GM23338 (cell line): ENCODE results near the gene CEACAM19. TPM values are rescaled to one million over a fixed set of nuclear protein-coding genes. Genes with fewer than 3 reads are reported as not detected.

Source experiments
- ATAC-seq: fragments of 200-7000 bp; cut with Tn5 transposase; 3 replicates; pipeline ENCODE4 v1.9.1; 2020
- DNase-seq: peaks from one replicate; pipeline ENCODE4 v3.0.0-alpha.2; 2015; ENCODE audit warnings: low spot score
- H2AFZ ChIP-seq: fragments of 200-600 bp; sonication (generic); 2 replicates; pipeline ENCODE4 v1.8.0; 2016; ENCODE audit warnings: antibody characterized with exemption, mild to moderate bottlenecking, moderate library complexity
- H3F3A ChIP-seq: fragments of 200-600 bp; sonication (generic); replicated peaks from 2 replicates; pipeline ENCODE4 v1.8.0; 2017; ENCODE audit warnings: antibody characterized with exemption, mixed run types, low read depth
- H3K27ac ChIP-seq: fragments of 200-600 bp; sonication (generic); 2 replicates; pipeline ENCODE4 v1.6.1; 2016; ENCODE audit warnings: low read depth
- H3K27me3 ChIP-seq: fragments of 200-600 bp; sonication (generic); 2 replicates; pipeline ENCODE4 v1.8.0; 2016; ENCODE audit warnings: mild to moderate bottlenecking, mixed run types, moderate library complexity; ENCODE audit not compliant: insufficient read depth
- H3K36me3 ChIP-seq: fragments of 200-600 bp; sonication (generic); 2 replicates; pipeline ENCODE4 v1.8.0; 2016; ENCODE audit warnings: mild to moderate bottlenecking; ENCODE audit not compliant: insufficient read depth
- H3K4me1 ChIP-seq: fragments of 200-600 bp; sonication (generic); 2 replicates; pipeline ENCODE4 v1.8.0; 2016; ENCODE audit warnings: mild to moderate bottlenecking, moderate library complexity; ENCODE audit not compliant: insufficient read depth
- H3K4me2 ChIP-seq: fragments of 200-600 bp; sonication (generic); 2 replicates; pipeline ENCODE4 v1.7.1; 2017; ENCODE audit warnings: mixed run types
- H3K4me3 ChIP-seq: fragments of 200-600 bp; sonication (generic); 2 replicates; pipeline ENCODE4 v1.6.1; 2016; ENCODE audit warnings: mixed run types
- H3K79me2 ChIP-seq: fragments of 200-600 bp; sonication (generic); replicated peaks from 2 replicates; pipeline ENCODE4 v1.8.0; 2017; ENCODE audit warnings: mild to moderate bottlenecking; ENCODE audit not compliant: insufficient read depth
- H3K9me2 ChIP-seq: fragments of 200-600 bp; sonication (generic); 2 replicates; pipeline ENCODE4 v1.8.0; 2017; ENCODE audit not compliant: insufficient read depth
- H4K20me1 ChIP-seq: fragments of 200-600 bp; sonication (generic); replicated peaks from 2 replicates; pipeline ENCODE4 v1.8.0; 2017; ENCODE audit warnings: mild to moderate bottlenecking; ENCODE audit not compliant: insufficient read depth
- H3K27ac Mint-ChIP-seq: 2 replicates; pipeline ENCODE4 v1.8.0; 2020; ENCODE audit warnings: inconsistent platforms, mild to moderate bottlenecking, moderate library complexity, mixed read lengths
- H3K27me3 Mint-ChIP-seq: 3 replicates; pipeline ENCODE4 v1.8.0; 2022; ENCODE audit warnings: low read depth, mild to moderate bottlenecking, moderate library complexity, mixed read lengths, inconsistent platforms; ENCODE audit not compliant: insufficient read depth, poor library complexity
- H3K36me3 Mint-ChIP-seq: 3 replicates; pipeline ENCODE4 v1.8.0; 2021; ENCODE audit warnings: low read depth, mild to moderate bottlenecking, inconsistent platforms, moderate library complexity, mixed read lengths
- H3K4me1 Mint-ChIP-seq: 3 replicates; pipeline ENCODE4 v1.8.0; 2020; ENCODE audit warnings: mild to moderate bottlenecking, inconsistent platforms, mixed read lengths
- H3K4me3 Mint-ChIP-seq: 3 replicates; pipeline ENCODE4 v1.8.0; 2021; ENCODE audit warnings: moderate library complexity, mild to moderate bottlenecking, inconsistent platforms, mixed read lengths
- H3K9me3 Mint-ChIP-seq: 3 replicates; pipeline ENCODE4 v1.8.0; 2020; ENCODE audit warnings: moderate library complexity, mild to moderate bottlenecking, inconsistent platforms, mixed read lengths
- CREB1 ChIP-seq: fragments of 250-450 bp; sonication (Bioruptor Pico); IDR thresholded peaks from 2 replicates; pipeline ENCODE4 v1.5.0; 2020; ENCODE audit warnings: low read depth, mild to moderate bottlenecking, moderate library complexity
- EZH2 ChIP-seq: fragments of 200-600 bp; sonication (generic); IDR thresholded peaks from one replicate; pipeline ENCODE4 v1.8.0; 2017; ENCODE audit warnings: antibody characterized with exemption, mild to moderate bottlenecking, low read depth; ENCODE audit not compliant: unreplicated experiment
- EZH2phosphoT487 ChIP-seq: fragments of 200-600 bp; sonication (generic); IDR thresholded peaks from one replicate; pipeline ENCODE4 v1.8.1; 2018; ENCODE audit warnings: antibody characterized with exemption; ENCODE audit not compliant: unreplicated experiment
- POLR2AphosphoS5 ChIP-seq: IDR thresholded peaks from 2 replicates; pipeline ENCODE4 v1.6.1; 2016; ENCODE audit warnings: antibody characterized with exemption, low read depth
- long read RNA-seq: library from polyadenylated mRNA; unstranded; transcript quantifications from one replicate; pipeline ENCODE4 v2.0.0, GENCODE V29; 2020; ENCODE audit not compliant: unreplicated experiment
- polyA plus RNA-seq: library from polyadenylated mRNA; unstranded; fragments of >200 nt; fragmentation: Nextera tagmentation; extraction: Ambion mirVana; gene quantifications from 2 replicates; pipeline ENCODE4 v1.2.1, GENCODE V29; 2016
- total RNA-seq: library from RNA; depleted of rRNA; stranded (reverse); fragments of >200 nt; shearing (Covaris generic); gene quantifications from 2 replicates; pipeline ENCODE4 v1.2.3, GENCODE V29; 2014; rRNA removed
- TF ChIP-seq, protein P1 (sequence below), 2 experiments: fragments of 200-600 bp in 1 of 2; sonication (generic) in 1 of 2; conservative IDR thresholded peaks; 2 replicates each; pipeline versions ENCODE4 v1.5.1 to v1.6.1; 2016 to 2017; ENCODE audit warnings: antibody characterized with exemption in 2 of 2, low read depth in 2 of 2, mild to moderate bottlenecking in 2 of 2, moderate library complexity in 1 of 2
- TF ChIP-seq, protein P2 (sequence below): IDR thresholded peaks from one replicate; pipeline ENCODE4 v1.6.1; 2018; ENCODE audit warnings: antibody characterized with exemption; ENCODE audit not compliant: unreplicated experiment
- TF ChIP-seq, protein P3 (sequence below): IDR thresholded peaks from 2 replicates; pipeline ENCODE4 v1.6.1; 2016; ENCODE audit warnings: antibody characterized with exemption

The CEACAM19 gene, protein sequence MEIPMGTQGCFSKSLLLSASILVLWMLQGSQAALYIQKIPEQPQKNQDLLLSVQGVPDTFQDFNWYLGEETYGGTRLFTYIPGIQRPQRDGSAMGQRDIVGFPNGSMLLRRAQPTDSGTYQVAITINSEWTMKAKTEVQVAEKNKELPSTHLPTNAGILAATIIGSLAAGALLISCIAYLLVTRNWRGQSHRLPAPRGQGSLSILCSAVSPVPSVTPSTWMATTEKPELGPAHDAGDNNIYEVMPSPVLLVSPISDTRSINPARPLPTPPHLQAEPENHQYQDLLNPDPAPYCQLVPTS
- 0.16 and 0.38 TPM in 2 replicates for total RNA-seq
- 0.56 and 0.76 TPM in 2 replicates for polyA plus RNA-seq
- long read RNA-seq = 0 reads

DNA sequence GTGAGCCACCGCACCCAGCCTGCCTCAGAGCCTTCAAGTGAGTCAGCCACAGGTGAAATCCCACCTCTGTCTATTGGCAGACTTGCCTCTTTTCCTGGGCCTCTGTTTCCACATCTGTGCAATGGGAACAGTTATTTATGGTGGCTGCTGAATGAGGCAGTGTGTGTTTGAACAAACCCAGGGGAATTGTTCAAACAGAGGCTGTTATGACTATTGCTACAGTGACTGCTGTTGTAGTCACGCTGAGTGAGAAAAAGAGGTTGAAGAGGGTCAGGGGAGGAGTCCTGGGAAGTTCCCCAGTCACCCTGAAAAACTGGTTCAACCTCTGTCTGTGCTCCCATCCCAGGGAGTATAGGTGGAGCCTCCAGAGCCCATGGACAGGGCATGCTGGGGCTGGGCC lies at the start of gene CEACAM19:
Gene CEACAM19 (plus strand): TSS at position 83 of the 400 bp plus-strand sequence. CDS start 450 bp downstream, outside the sequence.
- no peaks in the 10 kb centered on the region; the same call in 2 of the 3 replicates for H3K9me3 Mint-ChIP-seq
- H3K79me2 ChIP-seq = no peaks in the 10 kb centered on the region
- 0 out of 3 replicates have a peak, but pooled peaks cover 2% of the 10 kb centered on the region for H3K36me3 Mint-ChIP-seq
- H3K4me2 ChIP-seq = no peak within 1 kb of the TSS
- no peak within 1 kb of the TSS for H2AFZ ChIP-seq
- no peak within 1 kb of the TSS for H3K27ac ChIP-seq
- no peaks in the 10 kb centered on the region for H3K36me3 ChIP-seq
- 0 out of 2 replicates have a peak, but pooled peaks cover under 1% of the 10 kb centered on the region for H3K4me1 ChIP-seq
- H3K9me2 ChIP-seq = no peaks in the 10 kb centered on the region
- H3K27me3 Mint-ChIP-seq = peaks cover 5% of the 10 kb centered on the region
- H4K20me1 ChIP-seq = no peaks in the 10 kb centered on the region
- TF ChIP-seq, protein P1, sequence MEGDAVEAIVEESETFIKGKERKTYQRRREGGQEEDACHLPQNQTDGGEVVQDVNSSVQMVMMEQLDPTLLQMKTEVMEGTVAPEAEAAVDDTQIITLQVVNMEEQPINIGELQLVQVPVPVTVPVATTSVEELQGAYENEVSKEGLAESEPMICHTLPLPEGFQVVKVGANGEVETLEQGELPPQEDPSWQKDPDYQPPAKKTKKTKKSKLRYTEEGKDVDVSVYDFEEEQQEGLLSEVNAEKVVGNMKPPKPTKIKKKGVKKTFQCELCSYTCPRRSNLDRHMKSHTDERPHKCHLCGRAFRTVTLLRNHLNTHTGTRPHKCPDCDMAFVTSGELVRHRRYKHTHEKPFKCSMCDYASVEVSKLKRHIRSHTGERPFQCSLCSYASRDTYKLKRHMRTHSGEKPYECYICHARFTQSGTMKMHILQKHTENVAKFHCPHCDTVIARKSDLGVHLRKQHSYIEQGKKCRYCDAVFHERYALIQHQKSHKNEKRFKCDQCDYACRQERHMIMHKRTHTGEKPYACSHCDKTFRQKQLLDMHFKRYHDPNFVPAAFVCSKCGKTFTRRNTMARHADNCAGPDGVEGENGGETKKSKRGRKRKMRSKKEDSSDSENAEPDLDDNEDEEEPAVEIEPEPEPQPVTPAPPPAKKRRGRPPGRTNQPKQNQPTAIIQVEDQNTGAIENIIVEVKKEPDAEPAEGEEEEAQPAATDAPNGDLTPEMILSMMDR (conservative IDR thresholded peaks at IDR 0.05; ENCODE audit: low read depth in 2 of 2) = no peak
- TF ChIP-seq EZH2 = no peak
- no peak for TF ChIP-seq POLR2AphosphoS5
- no peak for ATAC-seq
- H3K4me3 ChIP-seq = no peak within 1 kb of the TSS
- H3K4me1 Mint-ChIP-seq = no peaks in the 10 kb centered on the region
- DNase-seq = no peak
- no peaks in the 10 kb centered on the region for H3K27me3 ChIP-seq
- no peak within 1 kb of the TSS for H3K4me3 Mint-ChIP-seq
- H3F3A ChIP-seq = no peaks in the 10 kb centered on the region
- no peak within 1 kb of the TSS for H3K27ac Mint-ChIP-seq

DNA sequence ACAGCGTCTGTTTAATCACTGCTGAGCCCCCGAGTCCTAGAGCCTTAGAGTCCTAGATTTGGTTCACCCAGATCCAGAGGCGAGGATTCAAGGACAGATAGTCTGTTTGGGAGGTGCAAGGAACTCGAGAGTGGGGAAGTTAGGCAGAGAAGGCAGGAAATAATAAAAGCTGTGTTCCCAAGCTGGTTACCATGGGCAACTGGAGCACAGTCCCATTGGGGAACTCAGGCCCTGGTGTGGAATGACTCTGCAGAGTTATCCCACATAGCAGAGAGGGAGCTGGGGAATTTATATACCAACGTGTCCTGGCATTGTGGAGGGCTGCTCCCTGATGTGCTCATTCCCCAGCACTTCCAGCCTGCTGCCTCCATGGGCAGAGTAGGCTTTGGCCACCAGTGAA lies 48.2 kb upstream of the CEACAM19 start:
- no peaks in the 10 kb centered on the region for H3K4me1 Mint-ChIP-seq
- no peaks in the 10 kb centered on the region for H3K36me3 Mint-ChIP-seq
- TF ChIP-seq CREB1 (CRISPR knock-in tag) = no peak
- TF ChIP-seq, protein P2, sequence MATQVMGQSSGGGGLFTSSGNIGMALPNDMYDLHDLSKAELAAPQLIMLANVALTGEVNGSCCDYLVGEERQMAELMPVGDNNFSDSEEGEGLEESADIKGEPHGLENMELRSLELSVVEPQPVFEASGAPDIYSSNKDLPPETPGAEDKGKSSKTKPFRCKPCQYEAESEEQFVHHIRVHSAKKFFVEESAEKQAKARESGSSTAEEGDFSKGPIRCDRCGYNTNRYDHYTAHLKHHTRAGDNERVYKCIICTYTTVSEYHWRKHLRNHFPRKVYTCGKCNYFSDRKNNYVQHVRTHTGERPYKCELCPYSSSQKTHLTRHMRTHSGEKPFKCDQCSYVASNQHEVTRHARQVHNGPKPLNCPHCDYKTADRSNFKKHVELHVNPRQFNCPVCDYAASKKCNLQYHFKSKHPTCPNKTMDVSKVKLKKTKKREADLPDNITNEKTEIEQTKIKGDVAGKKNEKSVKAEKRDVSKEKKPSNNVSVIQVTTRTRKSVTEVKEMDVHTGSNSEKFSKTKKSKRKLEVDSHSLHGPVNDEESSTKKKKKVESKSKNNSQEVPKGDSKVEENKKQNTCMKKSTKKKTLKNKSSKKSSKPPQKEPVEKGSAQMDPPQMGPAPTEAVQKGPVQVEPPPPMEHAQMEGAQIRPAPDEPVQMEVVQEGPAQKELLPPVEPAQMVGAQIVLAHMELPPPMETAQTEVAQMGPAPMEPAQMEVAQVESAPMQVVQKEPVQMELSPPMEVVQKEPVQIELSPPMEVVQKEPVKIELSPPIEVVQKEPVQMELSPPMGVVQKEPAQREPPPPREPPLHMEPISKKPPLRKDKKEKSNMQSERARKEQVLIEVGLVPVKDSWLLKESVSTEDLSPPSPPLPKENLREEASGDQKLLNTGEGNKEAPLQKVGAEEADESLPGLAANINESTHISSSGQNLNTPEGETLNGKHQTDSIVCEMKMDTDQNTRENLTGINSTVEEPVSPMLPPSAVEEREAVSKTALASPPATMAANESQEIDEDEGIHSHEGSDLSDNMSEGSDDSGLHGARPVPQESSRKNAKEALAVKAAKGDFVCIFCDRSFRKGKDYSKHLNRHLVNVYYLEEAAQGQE = no peak
- TF ChIP-seq, protein P3, sequence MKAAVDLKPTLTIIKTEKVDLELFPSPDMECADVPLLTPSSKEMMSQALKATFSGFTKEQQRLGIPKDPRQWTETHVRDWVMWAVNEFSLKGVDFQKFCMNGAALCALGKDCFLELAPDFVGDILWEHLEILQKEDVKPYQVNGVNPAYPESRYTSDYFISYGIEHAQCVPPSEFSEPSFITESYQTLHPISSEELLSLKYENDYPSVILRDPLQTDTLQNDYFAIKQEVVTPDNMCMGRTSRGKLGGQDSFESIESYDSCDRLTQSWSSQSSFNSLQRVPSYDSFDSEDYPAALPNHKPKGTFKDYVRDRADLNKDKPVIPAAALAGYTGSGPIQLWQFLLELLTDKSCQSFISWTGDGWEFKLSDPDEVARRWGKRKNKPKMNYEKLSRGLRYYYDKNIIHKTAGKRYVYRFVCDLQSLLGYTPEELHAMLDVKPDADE = no peak
- no peak for TF ChIP-seq POLR2AphosphoS5
- TF ChIP-seq, protein P1 (conservative IDR thresholded peaks at IDR 0.05; ENCODE audit: low read depth in 2 of 2) = no peak
- TF ChIP-seq EZH2phosphoT487 = no peak
- peaks cover 2% of the 10 kb centered on the region; the same call in 1 of the 3 replicates for H3K9me3 Mint-ChIP-seq
- Histone ChIP-seq H2AFZ (no peak overlapping the region), H3K79me2 (no peaks in the 10 kb centered on the region), H4K20me1 (no peaks in the 10 kb centered on the region), H3K4me1 (no peaks in the 10 kb centered on the region), H3K4me3 (no peak overlapping the region), H3K9me2 (0 out of 2 replicates have a peak, but pooled peaks cover 4% of the 10 kb centered on the region), H3K27ac (no peak overlapping the region), H3K36me3 (no peaks in the 10 kb centered on the region), H3K4me2 (no peak overlapping the region), H3K27me3 (no peaks in the 10 kb centered on the region), H3F3A (no peaks in the 10 kb centered on the region)
- no peak overlapping the region for H3K27ac Mint-ChIP-seq
- ATAC-seq (no peak), DNase-seq (no peak)
- peaks cover 9% of the 10 kb centered on the region for H3K27me3 Mint-ChIP-seq
- no peak overlapping the region for H3K4me3 Mint-ChIP-seq
